AG09309 (cell line): ENCODE results near the gene ZNF367.

Experiments
- DNase-seq: peaks from one replicate; pipeline ENCODE4 v3.0.0-alpha.2; 2010; ENCODE audit warnings: low read depth
- H3K4me3 ChIP-seq: 2 replicates; pipeline ENCODE4 v1.5.1; 2011; ENCODE audit warnings: mild to moderate bottlenecking, low read depth, low read length, moderate library complexity; ENCODE audit not compliant: control insufficient read depth
- TF ChIP-seq, protein P1 (sequence below): IDR thresholded peaks from 2 replicates; pipeline ENCODE4 v1.5.1; 2011; ENCODE audit warnings: mild to moderate bottlenecking, low read depth, low read length, inconsistent platforms; ENCODE audit not compliant: insufficient read depth, control insufficient read depth; ENCODE audit errors: missing control alignments

Gene ZNF367

GRCh38 chr9:96449845-96450612, 31.9 kb upstream of the ZNF367 start, which contains the start of gene HABP4:
Gene HABP4, plus strand, starts transcription at chr9:96450169. Its CDS starts 111 bp downstream, at chr9:96450280.
- peak within 1 kb of the TSS; percentile 98 for H3K4me3 ChIP-seq
- peak; percentile 69 for DNase-seq
- TF ChIP-seq, protein P1, sequence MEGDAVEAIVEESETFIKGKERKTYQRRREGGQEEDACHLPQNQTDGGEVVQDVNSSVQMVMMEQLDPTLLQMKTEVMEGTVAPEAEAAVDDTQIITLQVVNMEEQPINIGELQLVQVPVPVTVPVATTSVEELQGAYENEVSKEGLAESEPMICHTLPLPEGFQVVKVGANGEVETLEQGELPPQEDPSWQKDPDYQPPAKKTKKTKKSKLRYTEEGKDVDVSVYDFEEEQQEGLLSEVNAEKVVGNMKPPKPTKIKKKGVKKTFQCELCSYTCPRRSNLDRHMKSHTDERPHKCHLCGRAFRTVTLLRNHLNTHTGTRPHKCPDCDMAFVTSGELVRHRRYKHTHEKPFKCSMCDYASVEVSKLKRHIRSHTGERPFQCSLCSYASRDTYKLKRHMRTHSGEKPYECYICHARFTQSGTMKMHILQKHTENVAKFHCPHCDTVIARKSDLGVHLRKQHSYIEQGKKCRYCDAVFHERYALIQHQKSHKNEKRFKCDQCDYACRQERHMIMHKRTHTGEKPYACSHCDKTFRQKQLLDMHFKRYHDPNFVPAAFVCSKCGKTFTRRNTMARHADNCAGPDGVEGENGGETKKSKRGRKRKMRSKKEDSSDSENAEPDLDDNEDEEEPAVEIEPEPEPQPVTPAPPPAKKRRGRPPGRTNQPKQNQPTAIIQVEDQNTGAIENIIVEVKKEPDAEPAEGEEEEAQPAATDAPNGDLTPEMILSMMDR, result no peak

DNA sequence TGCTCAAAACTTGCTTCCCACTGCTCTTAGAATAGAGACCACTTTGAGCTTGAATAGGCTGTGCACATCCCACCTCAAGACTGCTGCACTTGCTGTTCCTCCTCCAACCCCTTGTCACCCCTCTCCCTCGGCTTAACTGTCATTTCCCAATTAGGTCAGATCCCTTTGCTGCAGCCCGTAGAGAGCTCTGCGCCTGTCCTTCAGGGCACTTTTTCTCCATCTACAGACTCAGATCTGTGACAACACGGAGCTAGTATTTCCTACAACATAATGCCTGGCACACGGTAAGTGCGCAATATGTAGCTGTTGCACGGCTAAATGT, 31.3 kb upstream of the ZNF367 start:
- TF ChIP-seq, protein P1, result no peak
- DNase-seq, result no peak
- peak overlapping the region; percentile 48 for H3K4me3 ChIP-seq

- no peak overlapping the region for H3K4me3 ChIP-seq
- no peak for DNase-seq
- TF ChIP-seq, protein P1, result no peak
These were observed 30.5 kb upstream of the ZNF367 start for GRCh38 chr9:96448546-96449170.

DNA sequence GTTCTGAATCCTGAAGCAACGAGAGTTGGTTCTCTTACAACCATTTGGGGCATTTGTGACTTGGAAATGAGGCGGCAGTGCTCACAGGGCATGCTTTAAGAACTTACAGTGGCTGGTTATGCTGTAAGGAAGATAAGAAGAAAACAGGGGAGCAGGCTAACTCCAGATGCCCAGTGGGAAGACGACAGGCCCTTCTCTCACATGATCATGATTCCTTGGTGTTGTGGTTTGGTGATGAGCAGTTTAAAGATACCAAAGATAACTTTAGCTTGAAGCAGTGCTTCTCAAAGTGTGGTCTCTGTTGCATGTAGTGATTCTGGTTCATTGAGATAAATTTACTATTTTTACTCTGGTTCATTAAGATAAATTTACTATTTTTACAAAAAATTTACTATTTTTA, 29.2 kb upstream of the ZNF367 start:
- no peak overlapping the region for H3K4me3 ChIP-seq
- DNase-seq, result no peak
- TF ChIP-seq, protein P1, result no peak

GRCh38 chr9:96442491-96442890, 24.3 kb upstream of the ZNF367 start:
- TF ChIP-seq, protein P1, result no peak
- H3K4me3 ChIP-seq, result no peak overlapping the region
- DNase-seq, result no peak

- DNase-seq, result no peak
- H3K4me3 ChIP-seq, result no peak overlapping the region
- TF ChIP-seq, protein P1, result peak; percentile 41
These were observed 23.8 kb upstream of the ZNF367 start for GRCh38 chr9:96441798-96442445.
